HEK293T (cell line): ENCODE measurements around the gene ZBTB40.

Experiments
- BHLHE40 ChIP-seq: fragments of 450-650 bp; IDR thresholded peaks from 2 replicates; pipeline ENCODE4 v1.6.1; 2016; ENCODE audit warnings: mild to moderate bottlenecking, moderate library complexity, borderline replicate concordance
- CTBP1 ChIP-seq: fragments of 450-650 bp; IDR thresholded peaks from 2 replicates; pipeline ENCODE4 v1.6.1; 2016; ENCODE audit warnings: borderline replicate concordance
- ELF4 ChIP-seq: fragments of 450-650 bp; IDR thresholded peaks from 2 replicates; pipeline ENCODE4 v1.6.1; 2017; ENCODE audit warnings: antibody characterized with exemption
- FOXA1 ChIP-seq: fragments of 450-650 bp; IDR thresholded peaks from 2 replicates; pipeline ENCODE4 v1.6.1; 2016; ENCODE audit warnings: mild to moderate bottlenecking
- FOXK2 ChIP-seq: fragments of 450-650 bp; IDR thresholded peaks from 2 replicates; pipeline ENCODE4 v1.6.1; 2016; ENCODE audit warnings: mild to moderate bottlenecking
- FOXM1 ChIP-seq: fragments of 450-650 bp; IDR thresholded peaks from 2 replicates; pipeline ENCODE4 v1.6.1; 2017; ENCODE audit warnings: mild to moderate bottlenecking, borderline replicate concordance
- HDGF ChIP-seq: fragments of 450-650 bp; IDR thresholded peaks from 2 replicates; pipeline ENCODE4 v1.6.1; 2017; ENCODE audit warnings: antibody characterized with exemption, borderline replicate concordance
- L3MBTL2 ChIP-seq: fragments of 450-650 bp; conservative IDR thresholded peaks from 2 replicates; pipeline ENCODE4 v1.6.1; 2016; ENCODE audit warnings: mild to moderate bottlenecking
- NFRKB ChIP-seq: fragments of 450-650 bp; IDR thresholded peaks from 2 replicates; pipeline ENCODE4 v1.6.1; 2016; ENCODE audit warnings: mild to moderate bottlenecking, moderate library complexity
- SP1 ChIP-seq: fragments of 450-650 bp; IDR thresholded peaks from 2 replicates; pipeline ENCODE4 v1.6.1; 2017
- SUZ12 ChIP-seq: fragments of 450-650 bp; IDR thresholded peaks from 2 replicates; pipeline ENCODE4 v1.6.1; 2016; ENCODE audit warnings: mild to moderate bottlenecking
- TARDBP ChIP-seq: fragments of 450-650 bp; IDR thresholded peaks from 2 replicates; pipeline ENCODE4 v1.6.1; 2016
- ZNF384 ChIP-seq: fragments of 450-650 bp; IDR thresholded peaks from 2 replicates; pipeline ENCODE4 v1.6.1; 2016

DNA sequence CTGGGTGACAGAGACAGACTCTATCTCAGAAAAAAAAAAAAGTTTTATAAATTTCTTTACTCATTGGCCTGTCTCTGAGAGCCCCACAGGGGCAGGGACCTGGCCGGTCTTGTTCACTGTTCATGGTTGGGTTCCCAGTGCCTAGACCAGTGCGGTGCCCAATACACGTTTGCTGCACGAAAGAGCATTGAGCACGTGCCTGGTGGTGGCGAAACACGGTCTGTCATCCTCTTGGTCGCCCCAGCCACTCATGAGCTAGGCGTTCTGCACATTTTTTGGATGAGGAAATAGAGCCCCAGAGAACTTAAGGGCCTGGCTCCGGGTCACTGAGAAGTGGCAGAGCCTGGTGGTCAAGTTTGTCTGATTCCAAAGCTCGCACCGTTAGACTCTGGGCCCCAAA is 93.0 kb downstream of the ZBTB40 start:
- TF ChIP-seq TARDBP (no peak), CTBP1 (no peak), SP1 (no peak), FOXM1 (no peak), FOXA1 (no peak), FOXK2 (no peak), BHLHE40 (no peak), ELF4 (no peak), ZNF384 (no peak), SUZ12 (no peak), HDGF (no peak), NFRKB (no peak), L3MBTL2 (no peak)
